HG02943 (cell line): ENCODE data around the gene THAP5.

Experiments
- ATAC-seq: cut with Tn5 transposase; IDR thresholded peaks from one replicate; pipeline ENCODE4 v1.9.1; 2021; ENCODE audit warnings: mild to moderate bottlenecking, low read depth, moderate library complexity; ENCODE audit not compliant: unreplicated experiment

The THAP5 gene

GRCh38 chr7:108569381-108570145 lies at the start of gene THAP5, which contains the start of gene DNAJB9:
Gene THAP5 (minus strand): TSS chr7:108569706. CDS start chr7:108569569, 137 bp downstream.
Gene DNAJB9 (plus strand): TSS chr7:108569874. CDS start chr7:108571727, 1,853 bp downstream.
- peak; percentile 93 for ATAC-seq

GRCh38 chr7:108618056-108618455 lies 48.5 kb upstream of the THAP5 start:
- no peak for ATAC-seq

- ATAC-seq = no peak
These were observed 45.4 kb upstream of the THAP5 start for GRCh38 chr7:108614896-108615295.

- no peak for ATAC-seq
These were observed 44.5 kb upstream of the THAP5 start for GRCh38 chr7:108613949-108614381.

- peak; percentile 67 for ATAC-seq
These were observed 43.8 kb upstream of the THAP5 start for GRCh38 chr7:108613147-108613948.

GRCh38 chr7:108611268-108611667 lies 41.8 kb upstream of the THAP5 start:
- ATAC-seq = no peak

- no peak for ATAC-seq
These were observed 40.1 kb upstream of the THAP5 start for GRCh38 chr7:108609643-108610042.

- no peak for ATAC-seq
These were observed 36.2 kb upstream of the THAP5 start for GRCh38 chr7:108605559-108606201.

- no peak for ATAC-seq
These were observed 35.0 kb upstream of the THAP5 start for GRCh38 chr7:108604307-108605077.

- no peak for ATAC-seq
These were observed 34.3 kb upstream of the THAP5 start for GRCh38 chr7:108603656-108604306.

GRCh38 chr7:108600399-108600798 lies 30.9 kb upstream of the THAP5 start:
- ATAC-seq = no peak

GRCh38 chr7:108598914-108599580 lies 29.5 kb upstream of the THAP5 start:
- ATAC-seq = no peak

GRCh38 chr7:108598153-108598552 lies 28.6 kb upstream of the THAP5 start:
- ATAC-seq = no peak

- ATAC-seq = peak; percentile 73
These were observed 27.1 kb upstream of the THAP5 start for GRCh38 chr7:108596560-108596959.

- ATAC-seq = no peak
These were observed 23.2 kb upstream of the THAP5 start for GRCh38 chr7:108592646-108593201.

- ATAC-seq = no peak
These were observed 21.1 kb upstream of the THAP5 start for GRCh38 chr7:108590606-108591005.

GRCh38 chr7:108589874-108590273 lies 20.4 kb upstream of the THAP5 start:
- no peak for ATAC-seq

- no peak for ATAC-seq
These were observed 19.7 kb upstream of the THAP5 start for GRCh38 chr7:108589199-108589598.

GRCh38 chr7:108586274-108586710 lies 16.8 kb upstream of the THAP5 start:
- no peak for ATAC-seq
